OCI-LY7 (cell line): ENCODE results near the gene CCDC146.
"Not testable (repeated sequence)": the region's sequence is repeated elsewhere in the genome, so short reads cannot be mapped to it uniquely, and the experiment has no call there.

Experiments used
- EZH2phosphoT487 ChIP-seq: fragments of 200-600 bp; sonication (generic); IDR thresholded peaks from 2 replicates; pipeline ENCODE4 v1.6.1; 2018; ENCODE audit warnings: low read depth, borderline replicate concordance, mild to moderate bottlenecking, mixed run types, antibody characterized with exemption, low read length, moderate library complexity, mixed read lengths
- TF ChIP-seq, protein P1 (sequence below): fragments of 200-600 bp; sonication (generic); conservative IDR thresholded peaks from 2 replicates; pipeline ENCODE4 v1.5.1; 2014; ENCODE audit warnings: mild to moderate bottlenecking, antibody characterized with exemption, low read length, moderate library complexity, mixed read lengths

DNA sequence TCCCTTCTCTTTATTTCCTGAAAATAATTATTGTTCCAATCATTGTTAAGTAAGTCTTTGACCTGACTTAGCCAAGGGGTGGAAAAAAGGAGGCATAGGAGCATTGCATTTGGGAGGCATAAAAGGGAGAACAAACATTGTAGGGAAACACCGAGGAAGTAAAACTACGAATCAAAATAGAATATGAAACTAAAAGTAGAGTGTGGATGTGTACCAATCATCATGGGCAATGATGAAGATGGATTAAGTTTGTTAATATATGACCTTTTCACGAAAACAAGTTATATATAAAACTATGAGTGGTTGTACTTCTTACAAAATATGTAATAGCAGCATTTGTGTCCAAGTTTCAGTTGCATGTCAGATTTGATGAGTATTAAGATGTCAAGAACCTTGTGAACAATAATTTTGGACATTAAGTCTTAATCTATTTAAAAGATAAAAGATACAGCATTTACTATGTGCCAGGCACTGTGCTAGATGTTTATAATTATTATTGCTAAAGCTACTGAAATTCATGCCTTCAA is 52.9 kb downstream of the CCDC146 start:
- TF ChIP-seq, protein P1, sequence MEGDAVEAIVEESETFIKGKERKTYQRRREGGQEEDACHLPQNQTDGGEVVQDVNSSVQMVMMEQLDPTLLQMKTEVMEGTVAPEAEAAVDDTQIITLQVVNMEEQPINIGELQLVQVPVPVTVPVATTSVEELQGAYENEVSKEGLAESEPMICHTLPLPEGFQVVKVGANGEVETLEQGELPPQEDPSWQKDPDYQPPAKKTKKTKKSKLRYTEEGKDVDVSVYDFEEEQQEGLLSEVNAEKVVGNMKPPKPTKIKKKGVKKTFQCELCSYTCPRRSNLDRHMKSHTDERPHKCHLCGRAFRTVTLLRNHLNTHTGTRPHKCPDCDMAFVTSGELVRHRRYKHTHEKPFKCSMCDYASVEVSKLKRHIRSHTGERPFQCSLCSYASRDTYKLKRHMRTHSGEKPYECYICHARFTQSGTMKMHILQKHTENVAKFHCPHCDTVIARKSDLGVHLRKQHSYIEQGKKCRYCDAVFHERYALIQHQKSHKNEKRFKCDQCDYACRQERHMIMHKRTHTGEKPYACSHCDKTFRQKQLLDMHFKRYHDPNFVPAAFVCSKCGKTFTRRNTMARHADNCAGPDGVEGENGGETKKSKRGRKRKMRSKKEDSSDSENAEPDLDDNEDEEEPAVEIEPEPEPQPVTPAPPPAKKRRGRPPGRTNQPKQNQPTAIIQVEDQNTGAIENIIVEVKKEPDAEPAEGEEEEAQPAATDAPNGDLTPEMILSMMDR = not testable (repeated sequence)
- TF ChIP-seq EZH2phosphoT487 = not testable (repeated sequence)
